Esophagus muscularis mucosa (tissue), 3 donors: ENCODE data around the gene ZBBX.

Experiments
- POLR2A ChIP-seq: fragments of 450-650 bp; IDR thresholded peaks from one replicate; pipeline ENCODE4 v1.6.1; 2017; ENCODE audit warnings: antibody characterized with exemption, moderate library complexity, mild to moderate bottlenecking, low read depth
- POLR2AphosphoS5 ChIP-seq, 2 donors: sonication (generic); formaldehyde crosslinking; IDR thresholded peaks; one replicate each; pipeline ENCODE4 v1.6.1; 2017; ENCODE audit warnings: antibody characterized with exemption in 2 of 2
- TF ChIP-seq, protein P1 (sequence below), 3 experiments: fragments of 200-600 bp in 2 of 3; fragments of 450-650 bp in 1 of 3; sonication (generic) in 2 of 3; IDR thresholded peaks; one replicate each; pipeline ENCODE4 v1.5.1; 2017 to 2019; ENCODE audit warnings: antibody characterized with exemption in 3 of 3, mild to moderate bottlenecking in 2 of 3, moderate library complexity in 1 of 3

DNA sequence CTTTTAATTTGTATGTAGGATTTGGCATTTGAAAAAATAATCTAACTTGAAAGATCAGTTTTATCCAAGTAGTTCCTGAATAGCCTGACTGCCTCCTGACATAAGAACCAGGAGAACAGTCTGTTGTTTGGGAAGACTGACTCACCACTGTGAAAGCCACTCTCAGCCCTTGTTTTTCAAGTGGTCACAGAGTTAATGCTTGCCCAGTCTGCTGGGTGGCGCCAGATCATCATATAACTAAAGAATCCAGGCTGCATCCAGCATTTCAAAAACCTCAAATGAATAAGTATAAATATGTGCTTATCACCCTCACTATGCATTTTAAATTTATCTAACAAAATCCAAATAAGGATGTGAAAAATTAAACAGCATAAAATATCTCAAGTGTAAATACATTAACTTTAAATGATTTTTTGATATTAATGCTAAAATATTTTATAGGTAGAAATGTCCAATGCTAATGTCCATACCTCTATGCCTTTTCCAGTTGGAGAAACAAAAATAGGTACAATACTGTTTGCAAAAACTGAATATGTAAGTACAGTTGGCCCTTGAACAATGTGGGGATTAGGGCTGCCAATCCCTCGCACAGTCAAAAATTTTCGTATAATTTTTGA, 26.9 kb upstream of the ZBBX start:
- TF ChIP-seq POLR2A (no peak), POLR2AphosphoS5 (IDR thresholded peaks at IDR 0.05) (no peak)
- TF ChIP-seq, protein P1, sequence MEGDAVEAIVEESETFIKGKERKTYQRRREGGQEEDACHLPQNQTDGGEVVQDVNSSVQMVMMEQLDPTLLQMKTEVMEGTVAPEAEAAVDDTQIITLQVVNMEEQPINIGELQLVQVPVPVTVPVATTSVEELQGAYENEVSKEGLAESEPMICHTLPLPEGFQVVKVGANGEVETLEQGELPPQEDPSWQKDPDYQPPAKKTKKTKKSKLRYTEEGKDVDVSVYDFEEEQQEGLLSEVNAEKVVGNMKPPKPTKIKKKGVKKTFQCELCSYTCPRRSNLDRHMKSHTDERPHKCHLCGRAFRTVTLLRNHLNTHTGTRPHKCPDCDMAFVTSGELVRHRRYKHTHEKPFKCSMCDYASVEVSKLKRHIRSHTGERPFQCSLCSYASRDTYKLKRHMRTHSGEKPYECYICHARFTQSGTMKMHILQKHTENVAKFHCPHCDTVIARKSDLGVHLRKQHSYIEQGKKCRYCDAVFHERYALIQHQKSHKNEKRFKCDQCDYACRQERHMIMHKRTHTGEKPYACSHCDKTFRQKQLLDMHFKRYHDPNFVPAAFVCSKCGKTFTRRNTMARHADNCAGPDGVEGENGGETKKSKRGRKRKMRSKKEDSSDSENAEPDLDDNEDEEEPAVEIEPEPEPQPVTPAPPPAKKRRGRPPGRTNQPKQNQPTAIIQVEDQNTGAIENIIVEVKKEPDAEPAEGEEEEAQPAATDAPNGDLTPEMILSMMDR (IDR thresholded peaks at IDR 0.05): peak in 2 of 3 experiments; percentile 20 to 34
